ENCODE results near the gene MBNL1.
"Not testable (repeated sequence)": the region's sequence is repeated elsewhere in the genome, so short reads cannot be mapped to it uniquely, and the experiment has no call there.

MBNL1 gene

DNA sequence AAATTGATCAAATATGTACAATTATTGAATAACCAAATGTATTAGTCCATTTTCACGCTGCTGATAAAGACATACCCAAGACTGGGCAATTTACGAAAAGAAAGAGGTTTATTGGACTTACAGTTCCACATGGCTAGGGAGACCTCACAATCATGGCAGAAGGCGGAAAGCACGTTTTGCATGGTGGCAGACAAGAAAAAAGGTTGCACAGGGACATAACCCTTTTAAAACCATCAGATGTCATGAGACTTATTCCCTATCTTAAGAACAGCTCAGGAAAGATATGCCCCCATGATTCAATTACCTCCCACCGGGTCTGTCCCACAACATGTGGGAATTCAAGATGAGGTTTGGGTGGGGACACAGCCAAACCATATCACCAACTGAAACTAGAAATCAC, 171.5 kb downstream of the MBNL1 start:
- DNase-seq, result not testable (repeated sequence)

DNA sequence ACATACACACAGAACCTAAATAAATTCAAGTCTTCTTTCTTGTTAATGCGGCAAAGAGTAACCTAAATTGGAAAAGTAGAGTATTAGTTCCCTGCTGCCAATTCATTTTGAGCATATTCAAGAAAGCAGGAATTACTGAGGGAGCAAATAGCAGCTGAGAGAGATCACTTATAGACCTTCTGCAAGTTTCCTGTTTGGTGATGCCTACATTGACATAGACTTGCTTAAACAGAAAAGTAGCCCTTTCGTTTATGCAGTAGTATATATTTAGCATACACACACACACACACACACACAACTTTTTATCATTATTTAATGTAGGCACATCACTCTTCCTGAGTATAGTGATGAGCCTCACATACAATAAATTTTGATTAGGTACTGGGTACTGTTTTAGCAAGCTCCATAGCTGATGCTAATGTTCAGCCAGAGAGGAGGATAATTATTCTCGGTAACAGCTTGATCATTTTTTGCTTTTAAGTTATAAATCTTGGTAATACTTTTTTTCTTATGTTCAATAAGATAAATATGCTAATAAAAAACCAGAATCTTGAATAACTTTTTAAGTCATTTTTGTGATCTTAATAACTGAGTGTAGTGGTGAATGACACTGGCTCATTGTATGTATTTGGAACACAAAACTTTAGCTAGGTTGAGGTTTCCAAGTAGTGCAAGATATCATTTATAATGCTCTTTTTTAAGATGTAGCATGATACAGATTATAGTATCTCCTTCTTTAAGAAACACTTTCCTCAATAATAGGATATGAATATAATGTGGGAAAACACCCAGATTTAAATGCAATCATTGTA, 174.7 kb downstream of the MBNL1 start:
- no peak for DNase-seq

DNA sequence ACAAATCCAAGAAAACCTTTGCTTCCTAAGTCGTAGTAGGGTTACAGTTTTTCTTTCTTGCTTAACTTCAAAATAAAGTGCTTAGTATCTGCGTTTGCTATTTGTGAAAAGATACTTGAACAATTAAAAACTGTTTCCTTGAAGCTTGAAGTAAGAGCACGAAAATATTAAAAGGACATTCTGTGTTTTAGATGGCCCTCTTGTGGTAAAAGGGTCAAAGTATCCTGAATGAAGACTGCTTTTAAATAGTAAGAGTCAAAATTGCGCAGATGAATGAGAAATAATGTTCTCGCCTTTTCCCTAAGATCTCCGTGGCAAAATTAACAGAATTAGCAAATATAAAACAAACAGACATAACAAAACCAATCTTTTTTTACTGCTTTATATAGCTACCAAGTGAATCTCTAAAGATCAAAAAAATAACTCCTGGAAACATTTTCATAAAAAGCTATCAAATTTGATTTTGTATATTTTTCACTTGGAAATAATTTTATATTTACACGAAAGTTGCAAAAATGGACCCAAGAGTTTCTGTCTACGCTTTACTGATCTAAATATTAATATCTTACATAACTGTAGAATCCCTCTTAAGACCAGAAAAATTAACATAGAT, 175.4 kb downstream of the MBNL1 start:
- no peak for DNase-seq

DNA sequence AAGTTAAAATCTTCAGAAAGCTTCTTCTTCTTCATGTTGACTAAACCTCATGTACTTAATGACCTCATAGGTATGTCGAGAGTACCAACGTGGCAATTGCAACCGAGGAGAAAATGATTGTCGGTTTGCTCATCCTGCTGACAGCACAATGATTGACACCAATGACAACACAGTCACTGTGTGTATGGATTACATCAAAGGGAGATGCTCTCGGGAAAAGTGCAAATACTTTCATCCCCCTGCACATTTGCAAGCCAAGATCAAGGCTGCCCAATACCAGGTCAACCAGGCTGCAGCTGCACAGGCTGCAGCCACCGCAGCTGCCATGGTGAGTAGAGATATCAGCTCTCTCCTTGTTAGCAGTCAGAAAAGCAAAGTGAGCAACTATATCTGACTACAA, 176.5 kb downstream of the MBNL1 start:
- no peak for DNase-seq

GRCh38 chr3:152446495-152446894, 177.8 kb downstream of the MBNL1 start:
- peak in 1 of 56 donors; percentile 13 for DNase-seq

- DNase-seq, result no peak
Observed at GRCh38 chr3:152447511-152447910, 178.8 kb downstream of the MBNL1 start.

- DNase-seq, result no peak
Observed at GRCh38 chr3:152448091-152448490, 179.4 kb downstream of the MBNL1 start.

- no peak for DNase-seq
Observed at GRCh38 chr3:152452318-152452717, 183.6 kb downstream of the MBNL1 start.

GRCh38 chr3:152454076-152454875, 185.5 kb downstream of the MBNL1 start:
- DNase-seq, result no peak

GRCh38 chr3:152455989-152456388, 187.3 kb downstream of the MBNL1 start:
- no peak for DNase-seq

- DNase-seq, result no peak
Observed at GRCh38 chr3:152457500-152458375, 189.0 kb downstream of the MBNL1 start.

GRCh38 chr3:152458376-152459117, 189.8 kb downstream of the MBNL1 start:
- DNase-seq, result no peak

- no peak for DNase-seq
Observed at GRCh38 chr3:152459118-152459515, 190.4 kb downstream of the MBNL1 start.

DNA sequence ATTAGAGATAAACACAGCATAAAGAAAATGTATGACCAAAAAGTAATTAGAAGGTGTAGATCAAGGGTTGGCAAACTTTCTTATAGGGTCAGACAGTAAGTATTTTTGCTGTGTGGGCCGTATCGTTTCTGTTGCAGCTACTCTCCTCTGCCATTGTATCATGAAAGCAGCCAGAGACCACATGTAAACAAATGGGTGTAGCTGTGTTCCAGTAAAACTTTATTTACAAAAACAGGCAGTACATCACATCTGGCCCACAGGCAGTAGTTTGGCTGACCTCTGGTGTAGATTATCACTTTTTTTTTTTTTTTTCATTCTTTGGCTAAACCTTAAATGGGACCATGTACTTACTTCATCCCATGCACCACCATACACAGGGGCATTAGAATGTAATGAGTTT, 190.8 kb downstream of the MBNL1 start:
- no peak for DNase-seq

- peak in 1 of 56 donors; percentile 26 for DNase-seq
Observed at GRCh38 chr3:152460936-152461335, 192.2 kb downstream of the MBNL1 start.

DNA sequence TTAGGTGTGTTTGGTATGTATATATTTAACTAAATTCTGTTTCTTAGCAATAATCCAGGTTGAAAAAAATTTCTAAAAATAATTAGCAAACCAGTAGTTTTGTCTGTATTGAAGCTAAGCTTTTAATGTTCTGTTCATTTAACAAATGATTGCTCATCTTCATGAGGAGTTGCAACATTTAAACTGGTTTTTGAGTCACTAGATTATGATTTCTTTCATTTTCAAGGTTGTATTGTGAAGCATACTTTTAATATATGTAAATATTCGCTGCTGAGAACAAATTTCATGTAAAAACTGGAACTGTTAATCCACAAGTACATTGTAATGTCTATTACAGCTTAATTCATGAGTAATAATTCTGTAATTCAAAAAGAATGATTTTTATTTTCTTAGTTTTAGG, 192.7 kb downstream of the MBNL1 start:
- no peak for DNase-seq

DNA sequence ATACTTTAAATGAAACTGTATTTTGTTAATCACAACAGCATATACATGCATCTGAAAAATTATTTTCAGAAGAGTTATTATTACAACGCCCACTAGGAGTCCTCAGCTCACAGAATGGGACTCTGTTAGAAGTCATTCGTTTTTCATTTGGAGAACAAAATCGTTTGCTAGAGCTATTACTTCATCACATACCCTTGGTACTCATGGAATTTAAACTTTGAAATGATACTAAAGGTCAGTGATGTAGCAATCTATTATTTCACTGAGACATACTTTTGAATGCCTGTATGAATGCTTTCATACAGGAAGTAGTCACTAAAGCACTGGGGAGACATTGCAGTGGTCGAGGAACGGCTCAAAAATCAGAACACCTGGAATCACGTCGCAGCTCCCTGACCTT, 198.1 kb downstream of the MBNL1 start:
- no peak for DNase-seq

GRCh38 chr3:152469248-152470025, 200.7 kb downstream of the MBNL1 start:
- DNase-seq, result no peak

DNA sequence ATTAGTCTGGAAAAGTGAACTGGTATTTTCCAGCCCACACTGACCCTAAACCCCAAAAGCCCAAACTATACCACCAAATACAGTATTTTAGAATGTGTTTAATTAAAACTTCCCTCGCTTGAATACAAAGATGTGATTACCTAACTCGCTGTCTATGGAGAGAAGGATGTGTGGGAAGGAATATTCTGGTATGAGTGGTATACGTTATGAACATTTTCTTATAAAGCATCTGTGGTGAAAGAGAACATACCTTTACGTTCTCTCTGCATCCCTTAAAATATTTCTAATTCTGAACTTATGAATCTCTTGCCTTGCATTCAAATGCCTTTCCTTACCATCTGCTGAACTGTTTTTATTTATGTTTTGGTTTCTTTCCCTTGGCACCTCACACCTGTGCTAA, 201.4 kb downstream of the MBNL1 start:
- DNase-seq, result no peak

DNA sequence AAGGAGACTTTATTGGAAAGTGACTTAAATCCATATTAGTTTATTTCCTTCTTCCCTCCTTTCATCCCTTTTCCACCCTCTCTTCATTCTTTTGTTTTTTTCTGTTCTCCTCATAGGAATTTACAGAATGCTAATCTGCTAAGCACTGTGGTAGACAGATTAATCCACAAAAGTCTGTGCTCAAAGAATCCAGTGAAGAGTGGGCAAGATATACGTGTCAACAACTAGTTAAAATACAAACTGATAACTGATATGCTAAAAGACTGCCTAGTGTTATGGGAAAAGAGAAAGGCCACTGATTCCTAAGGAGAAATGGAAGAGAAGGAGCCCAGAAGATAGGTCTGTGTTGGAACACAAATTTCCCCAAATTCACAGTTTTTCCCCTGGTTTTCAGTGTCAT, 202.2 kb downstream of the MBNL1 start:
- no peak for DNase-seq

Measured in nucleus accumbens (tissue), 56 donors.